Neural progenitor cell (in vitro differentiated cells): Measurements from ENCODE around the gene TMEM33.

Source experiments
- CTCF ChIP-seq: fragments of 200-600 bp; sonication (generic); IDR thresholded peaks from 2 replicates; pipeline ENCODE4 v1.5.1; 2017; ENCODE audit warnings: antibody characterized with exemption, mild to moderate bottlenecking
- EZH2 ChIP-seq: fragments of 200-600 bp; sonication (generic); IDR thresholded peaks from 2 replicates; pipeline ENCODE4 v1.6.1; 2017; ENCODE audit warnings: antibody characterized with exemption, mild to moderate bottlenecking, moderate library complexity

GRCh38 chr4:42008011-42008786, 73.0 kb downstream of the TMEM33 start:
- TF ChIP-seq CTCF (no peak), EZH2 (no peak)
